ENCODE results near the gene RPTOR.

DNA sequence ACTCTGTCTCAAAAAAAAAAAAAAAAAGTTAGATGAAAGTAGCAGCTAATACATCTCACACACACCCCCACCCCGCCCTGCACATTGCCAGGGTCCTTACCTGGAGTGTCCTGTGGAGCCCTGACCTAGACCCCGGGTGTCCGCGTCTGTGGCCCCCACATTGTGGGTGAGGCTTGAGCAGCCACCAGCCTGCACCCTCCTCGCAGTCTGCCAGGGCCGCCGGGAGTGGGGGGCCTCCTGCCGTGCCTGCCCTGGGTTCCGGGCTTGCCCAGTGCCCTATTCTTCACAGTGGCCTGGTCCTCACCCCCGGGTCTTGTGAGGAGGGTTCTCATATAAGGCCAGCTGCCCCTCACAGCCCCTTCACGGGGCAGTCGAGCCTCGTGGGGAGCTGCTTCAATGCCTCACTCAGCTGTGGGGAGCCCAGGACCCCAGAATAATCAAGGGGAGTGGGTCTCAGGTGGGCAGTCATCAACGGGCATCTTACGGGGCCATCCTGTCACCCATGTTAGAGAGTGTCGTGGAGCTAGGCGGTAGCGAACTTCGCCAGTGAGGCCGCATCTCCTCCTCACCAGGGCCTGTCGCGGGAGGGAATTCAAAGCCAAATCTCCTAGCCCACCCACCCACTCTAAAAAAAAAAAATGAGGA, 361.1 kb downstream of the RPTOR start:
- TF ChIP-seq POLR2AphosphoS5 (IDR thresholded peaks at IDR 0.05) = no peak
- no peak for TF ChIP-seq POLR2A (IDR thresholded peaks at IDR 0.05; ENCODE audit: low read depth)
- TF ChIP-seq, protein P1, sequence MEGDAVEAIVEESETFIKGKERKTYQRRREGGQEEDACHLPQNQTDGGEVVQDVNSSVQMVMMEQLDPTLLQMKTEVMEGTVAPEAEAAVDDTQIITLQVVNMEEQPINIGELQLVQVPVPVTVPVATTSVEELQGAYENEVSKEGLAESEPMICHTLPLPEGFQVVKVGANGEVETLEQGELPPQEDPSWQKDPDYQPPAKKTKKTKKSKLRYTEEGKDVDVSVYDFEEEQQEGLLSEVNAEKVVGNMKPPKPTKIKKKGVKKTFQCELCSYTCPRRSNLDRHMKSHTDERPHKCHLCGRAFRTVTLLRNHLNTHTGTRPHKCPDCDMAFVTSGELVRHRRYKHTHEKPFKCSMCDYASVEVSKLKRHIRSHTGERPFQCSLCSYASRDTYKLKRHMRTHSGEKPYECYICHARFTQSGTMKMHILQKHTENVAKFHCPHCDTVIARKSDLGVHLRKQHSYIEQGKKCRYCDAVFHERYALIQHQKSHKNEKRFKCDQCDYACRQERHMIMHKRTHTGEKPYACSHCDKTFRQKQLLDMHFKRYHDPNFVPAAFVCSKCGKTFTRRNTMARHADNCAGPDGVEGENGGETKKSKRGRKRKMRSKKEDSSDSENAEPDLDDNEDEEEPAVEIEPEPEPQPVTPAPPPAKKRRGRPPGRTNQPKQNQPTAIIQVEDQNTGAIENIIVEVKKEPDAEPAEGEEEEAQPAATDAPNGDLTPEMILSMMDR (IDR thresholded peaks at IDR 0.05) = no peak
- no peak for TF ChIP-seq EP300 (IDR thresholded peaks at IDR 0.05)

Data from esophagus muscularis mucosa (tissue), 4 donors.